AG10803 (cell line): ENCODE results near the gene MBTD1.
"Not testable (repeated sequence)": the region's sequence is repeated elsewhere in the genome, so short reads cannot be mapped to it uniquely, and the experiment has no call there.

Experiments used
- DNase-seq: peaks from one replicate; pipeline ENCODE4 v3.0.0; 2010; ENCODE audit warnings: low read depth
- H3K4me3 ChIP-seq: 2 replicates; pipeline ENCODE4 v1.5.1; 2011; ENCODE audit warnings: mild to moderate bottlenecking, low read length, control low read depth
- TF ChIP-seq, protein P1 (sequence below): conservative IDR thresholded peaks from 2 replicates; pipeline ENCODE4 v1.5.1; 2011; ENCODE audit warnings: mild to moderate bottlenecking, low read length, control low read depth, inconsistent platforms

MBTD1 gene

DNA sequence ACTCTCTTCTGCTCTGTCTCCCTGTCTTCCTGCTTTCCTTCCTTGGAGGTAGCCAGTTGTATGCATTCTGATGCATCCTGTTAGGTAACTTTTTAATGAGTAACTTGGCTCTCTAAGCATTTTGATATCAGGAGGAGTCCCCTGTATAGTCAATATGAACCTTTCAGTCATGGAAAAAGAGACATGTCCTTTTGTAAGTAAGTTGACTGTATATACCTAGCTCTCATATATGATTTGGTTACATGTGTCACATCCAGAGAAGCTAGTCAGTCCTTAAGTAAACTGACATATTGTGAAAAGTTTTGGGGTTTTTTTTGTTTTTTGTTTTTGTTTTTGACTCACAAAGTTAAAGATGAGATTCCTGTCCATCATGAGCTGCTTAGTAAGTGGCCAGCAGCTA lies 19.3 kb upstream of the MBTD1 start:
- no peak for DNase-seq
- TF ChIP-seq, protein P1, sequence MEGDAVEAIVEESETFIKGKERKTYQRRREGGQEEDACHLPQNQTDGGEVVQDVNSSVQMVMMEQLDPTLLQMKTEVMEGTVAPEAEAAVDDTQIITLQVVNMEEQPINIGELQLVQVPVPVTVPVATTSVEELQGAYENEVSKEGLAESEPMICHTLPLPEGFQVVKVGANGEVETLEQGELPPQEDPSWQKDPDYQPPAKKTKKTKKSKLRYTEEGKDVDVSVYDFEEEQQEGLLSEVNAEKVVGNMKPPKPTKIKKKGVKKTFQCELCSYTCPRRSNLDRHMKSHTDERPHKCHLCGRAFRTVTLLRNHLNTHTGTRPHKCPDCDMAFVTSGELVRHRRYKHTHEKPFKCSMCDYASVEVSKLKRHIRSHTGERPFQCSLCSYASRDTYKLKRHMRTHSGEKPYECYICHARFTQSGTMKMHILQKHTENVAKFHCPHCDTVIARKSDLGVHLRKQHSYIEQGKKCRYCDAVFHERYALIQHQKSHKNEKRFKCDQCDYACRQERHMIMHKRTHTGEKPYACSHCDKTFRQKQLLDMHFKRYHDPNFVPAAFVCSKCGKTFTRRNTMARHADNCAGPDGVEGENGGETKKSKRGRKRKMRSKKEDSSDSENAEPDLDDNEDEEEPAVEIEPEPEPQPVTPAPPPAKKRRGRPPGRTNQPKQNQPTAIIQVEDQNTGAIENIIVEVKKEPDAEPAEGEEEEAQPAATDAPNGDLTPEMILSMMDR = no peak
- H3K4me3 ChIP-seq = no peak overlapping the region

DNA sequence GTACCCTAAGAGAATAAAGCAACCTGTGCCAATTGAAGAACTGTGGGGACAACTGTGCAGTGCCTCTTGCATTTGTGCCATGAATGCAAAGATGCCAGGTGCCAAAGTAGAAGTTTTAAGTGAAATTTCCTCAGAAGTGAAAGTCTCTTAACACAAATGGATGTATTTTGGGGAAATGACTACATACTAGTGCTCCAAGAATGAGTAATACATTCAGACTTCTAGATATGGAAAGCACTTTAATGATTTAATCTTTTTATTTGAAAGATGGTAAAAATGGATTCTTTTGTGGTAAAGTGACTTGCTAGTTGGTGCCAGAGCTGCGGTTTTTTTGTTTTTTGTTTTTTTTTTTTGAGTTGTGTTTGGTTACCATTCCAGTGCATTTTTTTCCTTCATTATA lies 15.5 kb upstream of the MBTD1 start:
- DNase-seq = peak; percentile 89
- no peak overlapping the region for H3K4me3 ChIP-seq
- TF ChIP-seq, protein P1 = no peak

DNA sequence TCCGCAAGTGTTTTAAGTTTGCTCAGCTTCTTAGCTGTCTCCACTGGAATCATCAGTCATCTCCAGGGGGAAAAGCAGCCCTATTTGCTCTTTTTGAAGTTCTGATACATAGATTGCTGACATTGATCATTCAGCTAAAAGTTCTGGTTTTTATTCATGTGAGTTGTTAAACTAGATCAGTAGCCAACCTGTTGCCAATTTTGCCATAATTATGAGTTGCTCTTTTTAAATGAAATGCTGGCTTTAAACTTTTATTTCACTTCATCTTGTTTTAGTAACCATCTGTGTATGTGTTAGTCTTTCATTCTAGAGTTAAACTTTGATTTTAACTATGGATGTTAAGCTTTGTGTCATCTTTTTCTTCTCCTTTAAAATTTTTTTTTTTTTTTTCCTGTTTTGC lies 13.0 kb upstream of the MBTD1 start:
- no peak overlapping the region for H3K4me3 ChIP-seq
- no peak for DNase-seq
- TF ChIP-seq, protein P1 = no peak

DNA sequence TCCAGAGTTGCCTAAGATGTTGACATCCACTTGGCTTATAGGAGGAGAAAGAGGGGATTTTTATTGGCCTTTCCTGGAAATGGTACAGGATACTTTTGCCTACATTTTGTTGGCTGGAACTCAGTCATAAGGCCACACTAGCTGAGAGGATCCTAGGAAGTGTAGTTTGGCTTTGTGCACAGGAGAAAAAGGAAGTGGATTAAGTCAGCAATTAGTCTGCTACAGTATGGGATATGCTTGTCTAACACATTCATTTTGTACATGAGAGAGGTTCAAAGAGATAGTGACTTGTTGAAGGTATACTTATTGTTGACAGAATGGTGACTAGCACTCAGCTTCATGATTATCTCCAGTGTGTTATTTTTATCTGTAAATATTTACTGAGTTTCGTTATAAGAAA lies 10.8 kb upstream of the MBTD1 start:
- DNase-seq = no peak
- TF ChIP-seq, protein P1 = no peak
- H3K4me3 ChIP-seq = no peak overlapping the region

DNA sequence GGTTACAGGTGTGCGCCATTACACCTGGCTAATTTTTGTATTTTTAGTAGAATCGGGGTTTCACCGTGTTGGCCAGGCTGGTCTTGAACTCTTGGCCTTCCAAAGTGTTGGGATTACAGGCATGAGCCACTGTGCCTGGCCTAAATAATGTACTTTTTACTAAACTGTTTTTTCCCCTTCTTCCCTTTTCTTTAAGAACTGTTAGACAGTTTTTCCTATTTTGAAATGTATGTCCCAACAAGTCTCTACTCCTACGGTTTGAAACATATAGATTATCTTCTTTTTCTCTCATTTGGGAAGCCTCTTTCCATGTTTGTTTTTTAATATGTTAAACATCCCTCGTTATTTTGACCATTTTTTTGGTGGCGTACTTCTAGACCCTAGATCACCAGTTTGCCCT lies 10.1 kb upstream of the MBTD1 start:
- H3K4me3 ChIP-seq = no peak overlapping the region
- TF ChIP-seq, protein P1 = no peak
- DNase-seq = no peak

DNA sequence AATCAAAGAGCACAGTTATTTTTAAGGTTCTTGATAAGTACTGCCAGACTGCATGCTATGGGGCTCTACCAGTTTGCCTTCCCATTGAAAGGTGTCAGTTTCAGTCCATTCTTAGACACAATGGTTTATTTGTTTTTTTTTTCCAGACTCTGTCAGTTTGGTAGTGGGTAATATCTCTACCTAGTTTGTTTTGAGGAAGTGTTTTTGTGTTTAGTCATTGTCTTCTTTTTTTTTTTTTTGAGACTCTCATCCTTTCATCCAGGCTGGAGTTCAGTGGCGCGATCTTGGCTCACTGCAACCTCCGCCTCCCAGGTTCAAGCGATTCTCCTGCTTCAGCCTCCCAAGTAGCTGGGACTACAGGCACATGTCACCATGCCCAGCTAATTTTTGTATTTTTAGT lies 4.6 kb upstream of the MBTD1 start:
- H3K4me3 ChIP-seq, DNase-seq: not testable (repeated sequence)

DNA sequence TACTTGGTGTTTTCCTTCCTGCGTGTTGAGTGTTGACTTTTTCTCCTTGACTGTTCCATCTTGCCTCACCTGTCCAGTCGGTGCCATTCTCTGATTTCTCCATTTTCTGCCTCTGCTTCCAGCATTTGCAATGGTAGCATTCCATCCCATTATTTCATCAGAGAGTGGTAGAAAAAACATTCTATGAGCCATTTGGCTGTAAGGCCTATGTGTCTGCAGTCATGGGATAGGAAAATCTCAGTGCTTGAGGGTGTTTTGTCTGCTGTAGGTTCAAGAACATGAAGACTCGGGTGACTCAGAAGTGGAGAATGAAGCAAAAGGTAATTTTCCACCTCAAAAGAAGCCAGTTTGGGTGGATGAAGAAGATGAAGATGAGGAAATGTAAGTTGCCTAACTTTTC lies 3.2 kb upstream of the MBTD1 start:
- DNase-seq = peak; percentile 31
- no peak overlapping the region for H3K4me3 ChIP-seq
- TF ChIP-seq, protein P1 = no peak
